NCI-H82 treated with DMSO at 0.1 percent for 48 hours (cell line): Measurements from ENCODE around the gene B4GALNT1.
"Not testable (repeated sequence)": the region's sequence is repeated elsewhere in the genome, so short reads cannot be mapped to it uniquely, and the experiment has no call there.

Experiments used
- DNase-seq: peaks from one replicate; lab custom pipeline; 2025; ENCODE audit not compliant: unreplicated experiment; lab: John Stamatoyannopoulos, UW

Gene B4GALNT1

DNA sequence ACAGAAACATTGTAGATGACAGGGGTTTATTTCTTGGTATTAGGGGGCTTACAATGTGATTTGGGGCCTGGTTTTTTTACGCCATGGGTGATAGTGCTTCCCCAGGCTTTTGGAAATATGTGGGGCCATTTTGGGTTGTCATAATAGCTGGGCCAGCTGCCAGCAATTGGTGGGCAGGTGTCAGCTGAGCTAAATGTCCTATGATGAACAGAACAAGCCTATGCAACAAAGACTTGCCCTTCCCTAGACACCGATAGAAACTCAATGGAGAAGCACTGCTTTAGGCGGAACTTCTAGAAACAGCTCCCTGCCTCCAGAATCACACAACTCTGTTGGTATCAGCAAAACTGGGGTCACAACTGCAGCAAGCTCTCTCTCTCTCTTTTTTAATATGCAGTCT lies 5.1 kb upstream of the B4GALNT1 start:
- DNase-seq, result no peak

DNA sequence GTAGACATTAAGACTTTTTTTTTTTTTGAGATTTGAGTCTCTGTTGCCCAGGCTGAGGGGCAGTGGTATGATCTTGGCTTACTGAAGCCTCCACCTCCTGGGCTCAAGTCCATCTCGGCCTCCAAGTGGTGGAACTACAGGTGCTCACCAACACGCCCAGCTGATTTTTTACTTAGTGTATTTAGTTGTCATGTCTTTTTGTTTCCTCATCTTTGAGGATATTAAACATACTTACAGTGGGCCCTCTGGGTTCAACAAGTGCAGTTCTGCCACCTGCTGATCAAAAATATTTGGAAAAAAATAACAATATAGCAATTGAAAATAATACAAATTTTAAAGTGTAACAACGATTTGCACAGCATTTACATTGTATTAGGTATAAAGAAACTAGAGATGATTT lies 4.4 kb upstream of the B4GALNT1 start:
- DNase-seq, result no peak

DNA sequence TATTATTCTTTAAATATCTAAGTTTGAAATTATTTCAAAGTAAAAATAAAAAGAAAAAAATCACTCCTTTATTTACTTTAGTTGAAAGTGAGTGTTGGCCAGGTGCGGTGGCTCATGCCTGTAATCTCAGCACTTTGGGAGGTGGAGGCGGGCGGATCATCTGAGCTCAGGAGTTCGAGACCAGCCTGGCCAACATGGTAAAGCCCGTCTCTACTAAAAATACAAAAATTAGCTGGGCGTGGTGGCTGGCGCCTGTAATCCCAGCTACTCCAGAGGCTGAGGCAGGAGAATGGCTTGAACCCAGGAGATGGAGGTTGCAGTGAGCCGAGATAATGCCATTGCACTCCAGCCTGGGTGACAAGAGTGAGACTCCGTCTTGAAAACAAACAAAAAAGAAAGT lies 3.7 kb upstream of the B4GALNT1 start:
- DNase-seq, result not testable (repeated sequence)

DNA sequence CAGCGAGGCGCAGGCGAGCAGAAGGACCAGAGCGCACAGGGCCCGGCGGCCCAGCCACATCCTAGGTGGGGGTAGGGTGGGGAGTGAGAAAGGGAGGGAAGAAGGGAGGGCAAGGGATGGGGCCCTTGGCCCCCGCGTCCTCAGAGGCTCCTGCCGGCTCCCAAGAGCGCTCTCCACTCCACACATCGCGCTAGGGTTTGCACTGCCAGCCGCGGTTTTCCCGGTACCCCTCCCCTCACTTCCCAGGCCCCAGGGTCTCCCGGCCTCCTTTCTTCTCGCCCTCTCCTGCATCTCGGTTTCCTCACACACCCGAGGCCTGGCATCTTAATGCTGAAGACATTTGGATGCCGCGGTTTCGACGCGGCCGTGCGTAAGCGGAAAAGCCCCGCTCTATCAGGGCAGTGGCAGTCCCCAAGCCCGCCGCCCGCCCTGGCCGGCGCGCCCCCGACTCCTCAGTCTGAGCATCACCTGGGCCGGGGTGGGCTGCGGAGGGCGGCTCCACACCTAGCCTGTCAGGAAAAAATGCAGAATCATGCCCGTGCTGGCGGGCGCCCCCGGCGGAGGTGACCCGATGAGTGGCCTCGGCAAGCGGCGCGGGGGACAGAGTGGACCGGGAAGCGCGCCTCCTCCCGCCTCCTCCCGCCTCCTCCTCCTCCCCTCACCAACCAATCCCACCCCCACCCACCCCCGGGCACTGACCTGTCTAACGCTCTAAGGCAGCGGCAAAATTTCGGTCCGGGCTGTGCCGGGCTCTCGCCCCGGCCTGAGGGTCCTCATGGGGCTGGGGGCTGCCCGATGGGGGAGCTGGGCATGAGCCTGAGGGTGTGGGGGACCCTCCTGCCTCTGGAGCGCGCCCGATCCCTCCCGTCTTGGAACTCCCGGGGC lies 686 bp downstream of the B4GALNT1 start:
- no peak for DNase-seq

DNA sequence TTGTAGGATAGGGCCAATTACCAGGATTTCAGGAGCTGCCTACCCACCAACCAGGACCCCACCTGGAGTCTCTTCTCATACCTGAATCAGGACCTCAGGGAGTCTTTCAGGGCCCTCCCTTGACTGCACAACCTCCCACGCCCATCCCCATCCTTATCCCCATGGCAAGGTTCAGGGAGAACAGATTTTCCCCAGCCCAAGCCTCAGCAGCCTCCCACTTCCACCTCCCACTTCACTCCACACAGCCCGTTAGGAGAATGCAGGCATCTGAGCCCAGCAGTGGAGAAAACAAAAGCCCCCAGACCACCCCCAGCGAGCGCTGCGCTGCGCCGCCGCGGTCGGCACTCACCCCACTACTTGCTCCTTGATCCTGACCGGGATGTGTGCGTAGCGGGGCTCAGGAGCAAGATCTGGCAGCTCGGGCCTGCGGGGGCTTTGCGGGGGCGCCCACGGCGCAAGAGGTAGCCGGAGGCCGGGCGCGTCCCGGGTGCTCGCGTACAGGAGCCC lies 1.4 kb downstream of the B4GALNT1 start:
- DNase-seq, result no peak

DNA sequence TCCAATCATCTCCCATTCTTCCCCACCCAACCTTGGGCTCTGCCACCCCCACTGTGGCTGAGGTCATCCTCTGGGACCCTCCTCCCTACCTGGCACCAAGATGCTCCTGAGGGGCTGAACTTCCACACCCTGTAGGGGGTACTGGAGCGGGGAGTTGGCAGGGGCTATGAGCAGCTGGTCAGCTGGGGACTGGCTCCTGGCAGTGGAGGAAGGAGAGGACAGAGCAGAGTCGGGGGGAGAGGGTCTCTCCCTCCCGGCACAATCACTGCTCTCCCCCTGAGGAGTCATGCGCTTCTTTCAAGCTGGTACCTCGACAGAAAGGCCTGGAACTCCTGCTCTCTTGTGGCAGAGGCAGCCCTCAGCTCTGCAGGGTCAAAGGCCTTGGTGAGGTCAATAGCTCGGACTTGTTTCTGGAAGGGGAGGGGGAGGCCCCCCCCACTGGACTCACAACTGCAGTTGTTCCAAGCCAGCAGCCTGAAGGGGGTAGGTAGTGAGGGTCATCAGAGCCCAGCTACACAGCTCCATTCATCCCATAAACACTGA lies 2.0 kb downstream of the B4GALNT1 start:
- no peak for DNase-seq

DNA sequence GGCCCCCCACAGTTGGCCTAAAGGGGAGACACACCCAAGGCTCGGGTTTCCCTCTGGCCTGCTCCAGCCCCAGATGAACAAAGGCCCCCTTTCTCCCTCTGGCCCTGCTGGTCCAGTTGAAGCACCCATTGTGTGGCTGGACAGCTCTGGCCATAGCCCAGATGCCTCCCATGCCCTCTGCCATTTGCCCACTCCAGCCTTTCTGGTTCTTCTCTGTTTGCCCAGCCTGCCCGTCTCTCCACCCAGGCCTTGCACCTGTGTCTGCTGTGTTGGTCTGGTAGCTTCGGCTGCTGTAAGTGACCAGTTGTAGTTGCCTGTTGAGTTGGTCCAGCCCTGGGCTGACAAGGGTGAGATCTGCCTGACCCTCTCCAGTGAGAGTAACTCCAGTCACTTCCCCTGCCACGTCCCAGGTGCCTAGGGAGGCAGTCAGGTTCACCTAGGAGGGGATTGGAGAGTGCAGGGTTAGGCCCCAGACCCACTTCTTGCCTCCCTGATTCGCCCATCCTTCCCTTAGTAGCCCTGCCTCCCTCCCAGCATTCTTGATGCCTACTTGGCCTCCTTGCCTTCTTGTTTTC lies 3.0 kb downstream of the B4GALNT1 start:
- DNase-seq, result no peak

DNA sequence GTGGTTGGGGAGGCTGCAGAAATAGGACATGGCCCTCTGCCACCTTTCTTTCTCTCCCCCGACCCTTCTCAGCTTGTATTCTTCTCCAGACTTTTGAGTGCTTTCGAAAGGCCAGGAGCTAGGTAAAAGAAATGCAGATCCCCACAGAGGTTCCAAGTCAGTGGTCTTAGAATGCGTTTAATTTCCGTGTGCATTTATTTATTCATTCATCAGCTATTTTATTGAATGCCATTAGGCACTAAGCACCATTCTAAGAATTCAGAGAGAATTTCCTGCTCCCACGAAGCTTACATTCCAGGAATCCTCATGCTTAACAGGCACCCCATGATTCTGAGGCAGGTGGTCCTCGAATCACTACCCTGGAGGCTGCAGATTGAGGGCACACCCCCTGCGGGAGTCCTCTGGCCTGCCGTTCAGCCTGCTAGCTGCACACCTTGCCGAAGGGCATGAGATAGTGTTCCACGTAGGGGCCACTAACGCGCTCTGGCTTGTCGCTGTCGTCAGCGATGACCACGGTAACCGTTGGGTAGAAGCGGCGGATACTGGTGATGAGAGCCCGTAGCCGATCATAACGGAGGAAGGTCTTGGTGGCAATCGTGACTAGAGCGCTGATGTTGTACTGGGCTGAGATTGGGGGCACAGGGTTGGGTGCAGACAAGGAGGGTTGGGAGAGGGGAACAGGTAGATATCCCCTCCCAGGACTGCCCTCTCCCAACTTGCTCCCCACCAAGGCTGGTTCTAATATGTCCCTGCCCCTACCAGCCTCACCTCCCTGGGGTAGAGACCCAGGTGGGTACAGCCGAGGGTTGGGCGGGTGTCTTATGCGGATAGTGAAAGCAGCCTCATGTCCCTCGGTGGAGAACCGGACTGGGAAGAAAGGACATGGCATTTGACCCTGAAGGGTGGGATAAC lies 4.5 kb downstream of the B4GALNT1 start:
- DNase-seq, result no peak

DNA sequence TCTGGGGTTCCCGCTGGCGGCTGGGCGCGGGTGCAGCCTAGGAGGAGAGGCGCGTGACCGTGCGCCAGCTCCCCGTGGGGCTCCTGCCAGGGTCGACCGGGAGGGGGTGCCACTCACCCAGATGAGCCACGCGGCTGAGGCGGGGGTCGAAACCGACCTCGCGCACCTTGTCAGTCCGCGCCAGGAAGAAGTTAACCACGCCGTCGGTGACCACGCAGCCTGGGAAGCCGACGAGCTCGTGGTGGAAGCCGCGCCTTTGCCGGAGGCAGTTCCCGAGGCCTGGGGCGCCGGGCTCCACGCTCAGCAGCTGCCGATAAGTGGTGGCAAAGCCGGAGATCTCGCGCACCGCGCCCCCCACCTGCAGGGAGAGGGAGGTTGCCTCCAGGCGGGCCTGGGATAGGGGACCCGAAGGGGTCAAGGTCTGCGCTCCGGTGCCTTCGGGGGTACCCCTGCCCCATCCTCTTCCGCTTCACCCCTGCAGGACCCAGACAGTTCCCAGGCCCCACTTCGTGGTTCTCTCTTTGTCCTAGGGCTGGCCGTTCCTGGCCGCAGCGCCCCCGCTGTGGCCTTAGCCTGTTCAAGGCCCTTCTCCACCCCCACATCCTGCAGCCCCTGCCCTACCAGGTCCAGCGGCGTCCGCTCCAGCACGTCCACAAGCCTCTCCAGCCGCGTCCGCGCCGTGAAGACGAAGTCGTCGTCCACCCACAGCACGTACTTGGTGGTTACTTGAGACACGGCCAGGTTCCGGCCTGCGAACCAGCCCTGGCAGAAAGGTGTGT lies 5.3 kb downstream of the B4GALNT1 start:
- no peak for DNase-seq

DNA sequence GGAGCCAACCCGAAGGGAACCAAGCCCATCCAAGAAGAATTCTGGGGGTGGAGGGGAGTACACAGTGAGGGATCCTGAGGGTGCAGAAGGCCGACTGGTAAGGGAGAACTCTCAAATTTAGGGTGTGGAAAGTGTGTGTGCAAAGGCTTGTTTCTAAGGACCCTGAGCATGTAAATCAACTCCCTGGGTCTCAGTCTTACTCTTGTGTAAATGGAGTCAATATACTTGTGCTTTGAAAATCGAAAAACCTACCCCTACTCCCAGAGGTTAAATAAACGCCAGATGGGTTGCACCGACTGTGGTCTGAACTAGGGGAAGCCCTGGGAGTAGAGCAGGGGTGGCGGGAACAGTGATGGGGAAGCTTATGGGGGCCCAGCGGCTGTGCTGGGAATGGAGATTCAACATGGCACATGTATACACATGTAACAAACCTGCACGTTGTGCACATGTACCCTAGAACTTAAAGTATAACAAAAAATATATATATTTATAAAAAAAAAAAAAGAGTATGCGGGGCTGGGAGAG lies 6.0 kb downstream of the B4GALNT1 start:
- DNase-seq, result no peak

DNA sequence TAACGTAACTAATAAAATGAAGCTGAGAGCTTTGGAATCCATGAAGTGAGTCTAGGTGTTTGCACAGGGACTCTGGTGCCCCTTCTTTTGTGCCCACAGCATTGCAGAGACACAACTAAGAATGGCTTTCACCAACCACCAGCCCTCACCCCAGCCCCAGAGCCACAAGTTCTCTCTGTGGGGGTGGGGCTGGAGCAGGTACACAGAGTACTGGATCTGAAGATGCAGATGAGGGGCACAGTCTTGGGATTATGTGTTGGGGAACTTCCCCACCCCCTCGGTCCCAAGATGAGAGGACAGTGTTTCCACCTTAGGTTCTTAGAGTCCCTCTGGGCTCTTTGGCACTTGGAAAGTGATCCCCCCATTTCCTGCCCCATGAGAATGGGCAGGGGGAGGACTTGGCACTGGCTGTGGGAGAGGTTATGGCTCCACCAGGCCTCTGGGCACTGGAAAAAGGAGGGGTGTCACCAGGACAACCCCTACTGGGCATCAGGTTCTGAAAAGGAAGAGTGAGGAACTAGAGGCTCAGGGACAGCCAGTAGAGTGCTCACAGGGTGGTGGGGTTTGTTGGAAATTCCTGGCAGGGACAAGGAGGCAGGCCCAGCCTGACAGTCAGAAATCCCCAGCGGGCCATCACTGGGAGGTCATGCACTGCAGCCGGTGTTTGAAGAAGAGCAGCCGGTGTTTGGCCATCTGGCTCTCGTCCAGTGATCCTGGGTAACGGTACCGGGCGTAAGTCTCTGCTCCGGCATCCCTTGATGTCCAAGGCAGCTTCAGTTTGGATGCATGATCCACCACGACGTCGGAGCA lies 6.7 kb downstream of the B4GALNT1 start:
- DNase-seq, result no peak

DNA sequence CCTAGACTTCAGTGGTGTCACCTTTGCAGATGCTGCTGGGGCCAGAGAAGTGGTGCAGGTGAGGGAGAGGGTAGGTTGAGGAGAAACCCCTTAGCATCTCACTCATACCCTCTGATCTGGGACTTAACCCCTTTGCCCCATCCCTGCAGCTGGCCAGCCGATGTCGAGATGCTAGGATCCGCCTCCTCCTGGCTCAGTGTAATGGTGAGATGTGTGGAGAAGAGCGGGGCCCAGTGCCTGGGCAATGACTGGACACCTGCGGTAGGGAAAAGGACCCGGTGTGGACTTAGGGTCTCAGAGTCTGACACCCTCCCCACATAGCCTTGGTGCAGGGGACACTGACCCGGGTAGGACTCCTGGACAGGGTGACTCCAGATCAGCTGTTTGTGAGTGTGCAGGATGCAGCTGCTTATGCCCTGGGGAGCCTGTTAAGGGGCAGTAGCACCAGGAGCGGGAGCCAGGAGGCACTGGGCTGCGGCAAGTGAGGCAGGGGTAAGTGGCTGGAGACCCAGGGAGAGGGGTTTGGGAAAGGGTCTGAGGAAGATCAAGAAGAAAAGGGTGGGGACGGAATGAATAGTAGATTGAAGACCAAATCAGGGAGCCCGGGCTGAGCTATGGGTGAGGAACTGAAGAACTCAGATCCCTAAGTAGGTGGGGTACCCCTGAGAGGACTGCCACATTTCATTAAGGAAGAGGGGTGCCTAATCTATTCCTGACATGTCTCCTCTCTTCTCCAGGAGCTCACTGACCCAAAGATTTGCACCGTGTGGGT lies 7.6 kb downstream of the B4GALNT1 start:
- no peak for DNase-seq

DNA sequence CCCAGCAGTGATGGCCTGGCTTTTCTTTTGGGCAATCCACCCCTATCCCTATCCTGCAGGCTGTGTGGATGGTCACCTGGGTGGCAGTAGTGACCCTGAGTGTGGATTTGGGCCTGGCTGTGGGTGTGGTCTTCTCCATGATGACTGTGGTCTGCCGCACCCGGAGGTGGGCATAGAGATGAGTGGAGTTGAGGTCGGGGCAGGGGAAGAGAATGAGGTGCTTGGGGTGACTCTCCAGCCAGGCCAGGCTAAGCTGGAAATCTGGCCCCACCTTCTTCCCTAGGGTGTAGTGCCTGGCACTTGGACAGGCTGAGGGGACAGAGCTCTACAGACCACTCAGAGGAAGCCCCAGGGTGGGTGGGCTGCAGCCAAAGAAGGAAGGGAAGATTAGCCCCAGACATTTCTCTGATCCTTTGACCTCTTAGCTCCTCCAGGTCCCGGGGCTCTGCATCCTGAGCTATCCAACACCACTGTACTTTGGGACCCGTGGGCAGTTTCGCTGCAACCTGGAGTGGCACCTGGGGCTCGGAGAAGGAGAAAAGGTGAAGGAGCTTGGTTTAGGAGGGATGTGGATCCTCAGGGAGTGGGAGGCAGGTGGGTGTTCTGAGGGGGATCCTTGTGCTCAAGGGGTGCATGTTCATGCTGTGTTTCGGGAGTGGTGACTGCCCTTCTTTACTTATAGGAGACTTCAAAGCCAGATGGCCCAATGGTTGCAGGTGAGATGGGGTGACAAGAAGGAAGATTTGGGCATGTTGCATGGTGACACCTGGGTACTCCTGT lies 8.4 kb downstream of the B4GALNT1 start:
- DNase-seq, result no peak

DNA sequence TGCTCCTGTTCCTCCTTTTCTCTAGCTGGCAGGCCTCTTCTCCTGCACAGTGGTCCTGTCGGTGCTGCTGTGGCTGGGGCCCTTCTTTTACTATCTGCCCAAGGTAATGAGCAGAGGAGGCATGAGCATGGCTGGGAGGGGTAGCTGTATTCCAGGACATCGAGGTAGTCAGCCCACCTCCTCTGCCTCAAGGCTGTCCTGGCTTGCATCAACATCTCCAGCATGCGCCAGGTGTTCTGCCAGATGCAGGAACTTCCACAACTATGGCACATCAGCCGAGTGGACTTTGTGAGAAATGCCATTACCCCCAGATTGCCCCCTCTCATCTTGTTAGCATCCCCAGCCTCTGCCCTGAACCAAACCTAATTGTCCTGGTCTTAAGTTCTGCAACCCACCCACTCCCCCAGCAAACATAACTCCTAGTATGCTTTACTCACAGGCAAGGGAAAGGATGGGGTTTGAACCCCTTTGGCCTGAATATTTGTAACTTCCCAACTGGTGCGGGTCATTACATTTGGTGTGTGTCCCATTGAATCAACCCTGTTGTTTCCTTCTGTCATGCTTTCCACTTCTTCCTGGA lies 9.1 kb downstream of the B4GALNT1 start:
- DNase-seq, result no peak

DNA sequence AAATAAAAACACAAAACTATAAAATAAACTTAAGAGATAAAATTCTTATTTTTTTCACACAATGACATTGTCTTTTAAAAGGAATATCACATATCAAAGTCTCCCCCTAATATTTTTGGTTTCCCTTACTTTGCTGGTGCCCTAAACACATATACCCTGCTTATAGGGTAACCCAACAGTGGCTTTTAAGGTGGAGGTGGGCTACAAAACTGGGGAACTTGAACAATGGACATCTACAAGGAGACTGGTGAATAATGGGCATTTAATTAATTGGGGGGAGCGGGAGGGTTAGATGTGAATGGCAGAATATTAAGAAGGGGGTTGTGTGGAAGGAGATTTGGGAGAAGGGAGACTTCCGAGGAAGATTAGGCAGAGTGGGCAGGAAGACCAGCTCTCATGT lies 9.6 kb downstream of the B4GALNT1 start:
- DNase-seq, result no peak

DNA sequence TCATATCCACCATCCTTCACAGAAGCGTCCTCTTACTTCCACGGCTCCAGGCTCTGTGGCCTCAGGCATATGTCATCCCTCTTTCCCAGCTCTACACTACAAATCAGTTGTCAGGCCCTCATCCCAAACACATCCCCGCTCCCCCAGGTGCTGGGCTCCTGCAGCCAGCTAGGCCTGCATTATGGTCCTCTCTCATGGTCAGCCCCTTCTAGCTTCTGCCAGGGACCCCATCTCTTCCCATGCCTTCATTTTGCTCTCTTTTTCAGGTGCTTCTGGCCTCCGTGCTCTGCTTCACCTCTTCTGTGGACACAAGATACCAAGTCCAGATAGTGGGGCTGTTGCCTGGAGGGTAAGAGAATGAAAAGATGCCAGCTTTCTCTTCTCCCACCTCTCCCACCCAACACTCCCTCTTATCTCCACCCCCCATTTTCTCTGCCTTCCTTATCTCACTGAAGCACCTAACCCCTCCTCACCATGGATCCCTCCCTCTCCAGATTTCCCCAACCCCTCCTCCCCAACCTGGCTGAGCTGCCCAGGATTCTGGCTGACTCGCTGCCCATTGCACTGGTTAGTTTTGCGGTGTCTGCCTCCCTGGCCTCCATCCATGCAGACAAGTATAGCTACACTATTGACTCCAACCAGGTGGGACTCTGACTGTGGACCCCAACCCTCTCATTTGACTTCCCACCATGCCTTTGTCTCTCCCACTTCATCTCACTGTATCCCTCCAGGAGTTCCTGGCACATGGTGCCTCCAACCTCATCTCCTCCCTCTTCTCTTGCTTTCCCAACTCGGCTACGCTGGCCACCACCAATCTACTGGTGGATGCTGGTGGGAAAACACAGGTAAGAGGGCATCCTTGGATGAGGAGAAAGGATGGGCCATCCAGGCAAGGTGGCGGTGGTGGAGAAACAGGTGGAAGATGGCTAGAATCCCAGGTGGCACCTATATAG lies 10.4 kb downstream of the B4GALNT1 start:
- no peak for DNase-seq
